Measurements from ENCODE around the gene LAMP2.
"Not testable (repeated sequence)": the region's sequence is repeated elsewhere in the genome, so short reads cannot be mapped to it uniquely, and the experiment has no call there.

The LAMP2 gene

DNA sequence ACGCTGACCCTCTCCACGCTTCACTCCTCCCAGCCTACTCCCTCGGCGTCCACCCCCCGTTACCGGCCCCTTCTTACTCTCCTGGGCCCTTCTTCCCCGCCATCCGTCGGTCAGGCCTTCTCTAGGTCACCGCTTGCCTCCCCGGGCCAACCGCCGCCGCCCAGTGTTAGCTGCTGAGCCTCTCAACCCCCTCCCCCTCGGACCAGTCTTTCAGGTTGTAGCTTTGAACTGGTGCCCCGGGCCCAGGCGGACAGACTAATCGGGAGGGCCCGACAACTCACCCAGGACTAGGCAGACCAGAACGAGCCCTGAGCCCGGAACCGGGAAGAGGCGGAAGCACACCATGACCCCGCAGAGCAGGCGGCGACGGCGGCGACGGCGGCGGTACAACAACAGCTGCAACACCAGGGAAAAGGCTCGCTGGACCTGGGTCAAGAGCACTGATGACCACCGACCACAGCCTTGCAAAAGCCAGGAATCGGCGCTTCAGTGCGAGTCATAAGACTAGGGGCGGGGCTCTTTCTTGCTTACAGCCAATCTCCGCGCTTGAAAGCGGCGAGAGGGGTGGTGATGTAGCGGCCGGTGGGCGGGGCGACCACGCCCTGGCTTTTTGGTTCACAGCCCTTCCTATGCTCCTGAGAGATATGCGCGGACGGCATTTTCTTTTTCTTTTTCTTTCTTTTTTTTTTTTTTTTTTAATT is at the start of gene LAMP2:
LAMP2 (minus strand) TSS at position 472 of the 701 bp plus-strand sequence; CDS start at position 345, 127 bp downstream.
- peak; percentile 79 for DNase-seq (ENCODE audit: low spot score)

- no peak for DNase-seq (ENCODE audit: low spot score)
Observed at GRCh38 chrX:120517936-120518335, 48.8 kb upstream of the LAMP2 start.

DNA sequence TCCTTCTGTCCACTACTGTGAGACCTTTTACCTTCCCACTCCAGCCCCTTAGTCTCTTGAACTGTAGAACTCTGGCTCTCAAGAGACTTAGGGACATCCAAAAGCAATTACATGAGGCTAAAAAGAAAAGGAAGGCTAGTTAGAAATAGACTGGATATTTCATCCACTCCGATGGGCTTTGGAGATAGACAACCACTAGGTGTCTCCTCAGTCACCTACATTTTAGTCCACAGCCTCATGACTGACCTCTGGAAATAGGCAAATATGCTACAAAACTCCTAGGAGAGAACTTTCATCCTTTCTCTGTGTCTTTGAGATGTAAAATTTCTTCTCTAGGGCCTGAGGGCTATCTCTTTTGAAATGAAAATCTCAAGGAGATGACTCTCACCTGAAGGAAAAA is 45.1 kb upstream of the LAMP2 start:
- peak; percentile 11 for DNase-seq (ENCODE audit: low spot score)

- no peak for DNase-seq (ENCODE audit: low spot score)
Observed at GRCh38 chrX:120512627-120513026, 43.5 kb upstream of the LAMP2 start.

DNA sequence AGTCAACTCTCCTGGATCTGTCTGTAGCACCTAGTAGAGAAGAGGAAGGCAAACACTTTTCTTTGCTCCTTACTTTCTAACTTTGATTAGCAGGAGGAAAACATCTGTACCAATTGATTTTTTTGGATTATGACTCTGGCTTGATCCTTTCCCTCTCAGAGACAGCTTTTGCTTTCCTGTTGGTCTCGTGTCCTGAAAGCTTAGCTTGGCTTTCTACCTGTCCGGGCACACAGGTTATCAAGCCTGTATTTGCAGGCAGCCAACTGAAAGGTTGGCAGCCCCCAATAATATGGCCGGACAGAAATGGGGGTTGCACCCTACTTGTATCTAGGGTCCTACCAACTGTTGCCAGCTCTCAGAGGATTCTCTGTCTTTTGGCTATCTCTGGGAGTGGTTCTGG is 43.1 kb upstream of the LAMP2 start:
- no peak for DNase-seq (ENCODE audit: low spot score)

GRCh38 chrX:120504569-120504968 is 35.5 kb upstream of the LAMP2 start:
- DNase-seq (ENCODE audit: low spot score), result no peak

DNA sequence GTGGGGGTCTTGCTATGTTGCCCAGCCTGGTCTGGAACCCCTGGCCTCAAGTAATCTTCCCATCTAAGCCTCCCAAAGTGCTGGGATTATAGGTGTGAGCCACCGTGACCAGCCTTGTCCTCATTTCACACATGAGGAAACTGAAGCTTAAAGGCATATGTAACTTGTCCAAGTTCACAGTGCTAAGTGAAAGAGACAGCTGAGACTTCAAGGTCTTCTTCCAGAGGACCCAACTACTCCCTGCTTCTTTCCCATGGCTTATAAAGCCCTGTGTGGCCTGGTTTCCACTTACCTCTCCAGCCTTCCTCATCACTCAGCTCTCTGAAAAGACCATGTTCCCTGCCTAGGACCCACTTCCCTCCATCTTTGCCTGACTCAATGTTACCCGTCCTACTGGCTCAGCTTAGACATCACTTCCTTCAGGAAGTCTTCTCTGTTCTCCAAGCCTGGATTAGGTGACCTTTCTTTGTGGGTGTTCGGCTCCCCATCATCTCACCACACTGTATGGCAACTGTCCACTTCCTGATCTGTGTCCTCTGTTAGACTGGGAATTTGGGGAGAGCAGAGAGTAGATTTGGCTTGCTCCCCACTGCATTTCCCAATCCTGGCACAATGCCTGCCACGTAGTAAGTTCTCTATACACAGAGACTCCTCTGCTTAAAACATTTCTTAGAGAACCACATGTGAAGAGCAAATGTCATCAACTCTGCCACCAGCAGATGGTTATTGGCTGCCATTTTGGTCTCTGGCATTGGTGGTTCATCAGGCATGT is 30.4 kb upstream of the LAMP2 start:
- DNase-seq (ENCODE audit: low spot score), result no peak

GRCh38 chrX:120490119-120490518 is 21.0 kb upstream of the LAMP2 start:
- DNase-seq (ENCODE audit: low spot score), result not testable (repeated sequence)

- DNase-seq (ENCODE audit: low spot score), result no peak
Observed at GRCh38 chrX:120486786-120487185, 17.7 kb upstream of the LAMP2 start.

- DNase-seq (ENCODE audit: low spot score), result peak; percentile 54
Observed at GRCh38 chrX:120485638-120486520, 16.8 kb upstream of the LAMP2 start.

DNA sequence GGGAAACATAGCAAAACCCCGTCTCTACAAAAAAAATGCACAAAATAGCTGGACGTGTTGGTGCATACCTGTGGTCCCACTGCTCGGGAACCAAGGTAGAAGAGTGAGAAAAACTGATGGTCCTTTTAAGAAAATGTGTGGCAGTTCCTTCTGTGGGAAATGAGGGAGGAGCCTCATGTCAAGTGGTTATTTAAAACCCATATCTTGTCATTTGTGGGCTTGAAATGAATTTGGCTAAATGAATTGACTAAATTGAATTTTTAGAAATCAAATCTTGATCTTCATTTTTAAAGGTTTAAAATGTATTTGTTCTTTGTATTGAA is 16.2 kb upstream of the LAMP2 start:
- no peak for DNase-seq (ENCODE audit: low spot score)

GRCh38 chrX:120477453-120477852 is 8.4 kb upstream of the LAMP2 start:
- no peak for DNase-seq (ENCODE audit: low spot score)

DNA sequence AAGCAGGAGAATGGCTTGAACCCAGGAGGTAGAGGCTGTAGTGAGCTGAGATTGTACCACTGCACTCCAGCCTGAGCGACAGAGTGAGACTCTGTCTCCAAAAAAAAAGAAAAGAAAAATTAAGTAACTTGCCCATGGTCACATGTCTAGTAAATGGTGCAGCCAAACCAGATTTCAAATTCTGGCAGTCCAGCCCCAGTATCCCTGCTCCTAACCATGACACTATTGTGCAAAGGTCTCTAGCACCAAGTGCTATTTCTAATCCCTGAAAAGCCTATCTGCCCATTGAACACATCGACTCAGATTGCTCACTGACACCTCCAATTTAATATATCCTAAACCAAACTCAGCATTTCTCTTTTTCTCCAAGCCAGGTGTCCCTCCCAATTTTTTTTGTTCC is 7.6 kb upstream of the LAMP2 start:
- no peak for DNase-seq (ENCODE audit: low spot score)

GRCh38 chrX:120475447-120475846 is 6.4 kb upstream of the LAMP2 start:
- not testable (repeated sequence) for DNase-seq (ENCODE audit: low spot score)

GRCh38 chrX:120474085-120474484 is 5.0 kb upstream of the LAMP2 start:
- DNase-seq (ENCODE audit: low spot score), result no peak

DNA sequence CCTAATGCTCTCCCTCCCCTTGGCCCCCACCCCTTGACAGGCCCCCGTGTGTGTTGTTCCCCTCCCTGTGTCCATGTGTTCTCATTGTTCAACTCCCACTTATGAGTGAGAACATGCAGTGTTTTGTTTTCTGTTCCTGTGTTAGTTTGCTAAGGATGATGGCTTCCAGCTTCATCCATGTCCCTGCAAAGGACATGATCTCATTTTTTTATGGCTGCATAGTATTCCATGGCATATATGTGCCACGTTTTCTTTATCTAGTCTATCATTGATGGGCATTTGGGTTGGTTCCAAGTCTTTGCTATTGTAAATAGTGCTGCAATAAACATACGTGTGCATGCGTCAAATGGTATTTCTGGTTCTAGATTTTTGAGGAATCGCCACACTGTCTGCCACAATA is 561 bp upstream of the LAMP2 start:
- not testable (repeated sequence) for DNase-seq (ENCODE audit: low spot score)

- DNase-seq (ENCODE audit: low spot score), result no peak
Observed at GRCh38 chrX:120468479-120468824, 644 bp downstream of the LAMP2 start.

DNA sequence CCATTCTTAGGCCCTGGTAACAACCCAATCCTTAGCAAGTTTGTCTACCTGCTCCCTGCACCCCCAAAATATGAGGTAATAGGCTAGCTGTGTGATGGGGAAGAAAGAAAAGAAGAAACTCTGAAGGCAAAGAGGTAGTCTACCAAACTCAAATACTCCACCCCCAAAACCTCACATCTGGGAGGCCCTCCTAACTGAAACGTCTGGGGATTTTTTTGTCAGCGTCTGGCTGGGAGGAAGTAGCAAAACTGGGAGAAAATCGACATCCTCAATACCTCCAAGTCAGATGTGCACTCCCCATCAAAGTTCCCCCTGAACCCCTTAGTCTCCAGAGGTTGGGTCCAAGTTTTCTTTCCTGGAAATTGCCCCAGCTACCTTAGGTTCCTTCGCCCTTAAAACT is 1.0 kb downstream of the LAMP2 start:
- no peak for DNase-seq (ENCODE audit: low spot score)

- DNase-seq (ENCODE audit: low spot score), result no peak
Observed at GRCh38 chrX:120464411-120464810, 4.7 kb downstream of the LAMP2 start.

- DNase-seq (ENCODE audit: low spot score), result no peak
Observed at GRCh38 chrX:120463241-120463640, 5.9 kb downstream of the LAMP2 start.

- no peak for DNase-seq (ENCODE audit: low spot score)
Observed at GRCh38 chrX:120462370-120462769, 6.7 kb downstream of the LAMP2 start.

- no peak for DNase-seq (ENCODE audit: low spot score)
Observed at GRCh38 chrX:120459309-120459708, 9.8 kb downstream of the LAMP2 start.

- no peak for DNase-seq (ENCODE audit: low spot score)
Observed at GRCh38 chrX:120457766-120458180, 11.3 kb downstream of the LAMP2 start.
